Astrocyte (in vitro differentiated cells and primary cell): ENCODE data around the gene BPIFB3. TPM values are rescaled to one million over a fixed set of nuclear protein-coding genes. Genes with fewer than 3 reads are reported as not detected.

ENCODE experiments used
- DNase-seq: peaks from one replicate; pipeline ENCODE4 v3.0.0-alpha.2; 2010; ENCODE audit warnings: low read depth
- FAIRE-seq: peaks from 2 replicates; lab custom pipeline; 2011; peaks lifted over from hg19 to GRCh38; lab: Jason Lieb, UNC
- H2AFZ ChIP-seq: 2 replicates; pipeline ENCODE4 v1.6.0; 2012; ENCODE audit warnings: low read depth, low read length, inconsistent platforms
- H3K27ac ChIP-seq: 2 replicates; pipeline ENCODE4 v1.5.1; 2011; ENCODE audit warnings: low read depth, low read length, inconsistent platforms
- H3K27me3 ChIP-seq: 2 replicates; pipeline ENCODE4 v1.6.0; 2011; ENCODE audit warnings: low read length, inconsistent platforms; ENCODE audit not compliant: insufficient read depth
- H3K36me3 ChIP-seq: 2 replicates; pipeline ENCODE4 v1.5.1; 2011; ENCODE audit warnings: low read length, inconsistent platforms; ENCODE audit not compliant: insufficient read depth
- H3K4me1 ChIP-seq: 2 replicates; pipeline ENCODE4 v1.5.1; 2011; ENCODE audit warnings: low read length, inconsistent platforms; ENCODE audit not compliant: insufficient read depth
- H3K4me2 ChIP-seq: 2 replicates; pipeline ENCODE4 v1.6.0; 2012; ENCODE audit warnings: low read length, inconsistent platforms
- H3K4me3 ChIP-seq: 2 replicates; pipeline ENCODE4 v1.5.1; 2011; ENCODE audit warnings: low read depth, mild to moderate bottlenecking, low read length, inconsistent platforms; ENCODE audit not compliant: insufficient read depth
- H3K79me2 ChIP-seq: 2 replicates; pipeline ENCODE4 v1.6.0; 2012; ENCODE audit warnings: mild to moderate bottlenecking, low read length, inconsistent platforms; ENCODE audit not compliant: insufficient read depth
- H3K9ac ChIP-seq: 2 replicates; pipeline ENCODE4 v1.6.0; 2012; ENCODE audit warnings: mild to moderate bottlenecking, low read length, inconsistent platforms
- H3K9me3 ChIP-seq: 2 replicates; pipeline ENCODE4 v1.5.1; 2012; ENCODE audit warnings: low read depth, mild to moderate bottlenecking, low read length, inconsistent platforms; ENCODE audit not compliant: insufficient read depth
- H4K20me1 ChIP-seq: 2 replicates; pipeline ENCODE4 v1.6.0; 2012; ENCODE audit warnings: low read length, inconsistent platforms; ENCODE audit not compliant: insufficient read depth
- H3K27ac Mint-ChIP-seq: one replicate; pipeline ENCODE4 v1.8.0; 2021; ENCODE audit warnings: mild to moderate bottlenecking, mixed read lengths; ENCODE audit not compliant: unreplicated experiment
- H3K27me3 Mint-ChIP-seq: one replicate; pipeline ENCODE4 v1.8.0; 2021; ENCODE audit warnings: low read depth, mixed read lengths; ENCODE audit not compliant: unreplicated experiment
- H3K36me3 Mint-ChIP-seq: one replicate; pipeline ENCODE4 v1.8.0; 2021; ENCODE audit warnings: low read depth, mixed read lengths; ENCODE audit not compliant: unreplicated experiment
- H3K4me1 Mint-ChIP-seq: one replicate; pipeline ENCODE4 v1.8.0; 2021; ENCODE audit warnings: low read depth, mixed read lengths; ENCODE audit not compliant: unreplicated experiment
- H3K4me3 Mint-ChIP-seq: one replicate; pipeline ENCODE4 v1.8.0; 2021; ENCODE audit warnings: mild to moderate bottlenecking, moderate library complexity, mixed read lengths; ENCODE audit not compliant: unreplicated experiment
- H3K9me3 Mint-ChIP-seq: one replicate; pipeline ENCODE4 v1.8.0; 2021; ENCODE audit warnings: mild to moderate bottlenecking, mixed read lengths; ENCODE audit not compliant: unreplicated experiment
- CTCF ChIP-seq: IDR thresholded peaks from 2 replicates; pipeline ENCODE4 v1.5.1; 2011; ENCODE audit warnings: low read depth, mild to moderate bottlenecking, inconsistent platforms, low read length, moderate library complexity; ENCODE audit not compliant: insufficient read depth
- EZH2 ChIP-seq: IDR thresholded peaks from 2 replicates; pipeline ENCODE4 v1.6.1; 2012; ENCODE audit warnings: mild to moderate bottlenecking, low read length, inconsistent platforms; ENCODE audit not compliant: insufficient read depth
- total RNA-seq: library from RNA; stranded (reverse); gene quantifications from 2 replicates; pipeline ENCODE4 v1.2.1, GENCODE V29; 2021

The BPIFB3 gene
- total RNA-seq, 1 donor from 2014 or later: not detected

GRCh38 chr20:33020278-33021161 lies 33.2 kb upstream of the BPIFB3 start:
- H3K4me1 ChIP-seq: no peaks in the 10 kb centered on the region
- H3K36me3 ChIP-seq: no peaks in the 10 kb centered on the region
- H4K20me1 ChIP-seq: no peaks in the 10 kb centered on the region
- no peak overlapping the region for H3K9ac ChIP-seq
- H3K79me2 ChIP-seq: no peaks in the 10 kb centered on the region
- H3K4me2 ChIP-seq: no peak overlapping the region
- Mint-ChIP-seq H3K4me3 (no peak overlapping the region), H3K27me3 (peaks cover 58% of the 10 kb centered on the region), H3K27ac (no peak overlapping the region), H3K4me1 (no peaks in the 10 kb centered on the region), H3K36me3 (no peaks in the 10 kb centered on the region), H3K9me3 (no peaks in the 10 kb centered on the region)
- TF ChIP-seq CTCF: no peak
- no peak for TF ChIP-seq EZH2
- no peak overlapping the region for H3K4me3 ChIP-seq
- no peak overlapping the region for H2AFZ ChIP-seq
- H3K27ac ChIP-seq: no peak overlapping the region
- no peak for DNase-seq
- no peaks in the 10 kb centered on the region for H3K9me3 ChIP-seq
- no peaks in the 10 kb centered on the region for H3K27me3 ChIP-seq
- FAIRE-seq: no peak

- Histone ChIP-seq H3K4me2 (no peak overlapping the region), H3K9me3 (no peaks in the 10 kb centered on the region), H3K79me2 (no peaks in the 10 kb centered on the region), H3K4me3 (no peak overlapping the region), H4K20me1 (no peaks in the 10 kb centered on the region), H3K27me3 (peaks cover 4% of the 10 kb centered on the region), H3K36me3 (no peaks in the 10 kb centered on the region), H3K4me1 (no peaks in the 10 kb centered on the region), H3K27ac (no peak overlapping the region), H3K9ac (no peak overlapping the region), H2AFZ (no peak overlapping the region)
- TF ChIP-seq EZH2: no peak
- TF ChIP-seq CTCF: no peak
- no peak for FAIRE-seq
- H3K9me3 Mint-ChIP-seq: no peaks in the 10 kb centered on the region
- no peaks in the 10 kb centered on the region for H3K4me1 Mint-ChIP-seq
- peaks cover 49% of the 10 kb centered on the region for H3K27me3 Mint-ChIP-seq
- H3K4me3 Mint-ChIP-seq: no peak overlapping the region
- DNase-seq: no peak
- no peak overlapping the region for H3K27ac Mint-ChIP-seq
- H3K36me3 Mint-ChIP-seq: no peaks in the 10 kb centered on the region
Observed at GRCh38 chr20:33021879-33022278, 31.8 kb upstream of the BPIFB3 start.

- no peak for DNase-seq
- Histone ChIP-seq H3K36me3 (no peaks in the 10 kb centered on the region), H3K79me2 (no peaks in the 10 kb centered on the region), H3K4me2 (no peak overlapping the region), H3K4me1 (no peaks in the 10 kb centered on the region), H3K4me3 (no peak overlapping the region), H3K27ac (no peak overlapping the region), H3K9me3 (no peaks in the 10 kb centered on the region), H2AFZ (no peak overlapping the region), H3K27me3 (peaks cover 4% of the 10 kb centered on the region), H3K9ac (no peak overlapping the region), H4K20me1 (no peaks in the 10 kb centered on the region)
- no peaks in the 10 kb centered on the region for H3K36me3 Mint-ChIP-seq
- no peak for FAIRE-seq
- TF ChIP-seq EZH2: no peak
- TF ChIP-seq CTCF: no peak
- H3K27ac Mint-ChIP-seq: no peak overlapping the region
- no peak overlapping the region for H3K4me3 Mint-ChIP-seq
- H3K9me3 Mint-ChIP-seq: no peaks in the 10 kb centered on the region
- H3K27me3 Mint-ChIP-seq: peaks cover 47% of the 10 kb centered on the region
- no peaks in the 10 kb centered on the region for H3K4me1 Mint-ChIP-seq
Observed at GRCh38 chr20:33022289-33022688, 31.4 kb upstream of the BPIFB3 start.
